Measurements from ENCODE around the gene ANG.
"Not testable (repeated sequence)": the region's sequence is repeated elsewhere in the genome, so short reads cannot be mapped to it uniquely, and the experiment has no call there.

The ANG gene

DNA sequence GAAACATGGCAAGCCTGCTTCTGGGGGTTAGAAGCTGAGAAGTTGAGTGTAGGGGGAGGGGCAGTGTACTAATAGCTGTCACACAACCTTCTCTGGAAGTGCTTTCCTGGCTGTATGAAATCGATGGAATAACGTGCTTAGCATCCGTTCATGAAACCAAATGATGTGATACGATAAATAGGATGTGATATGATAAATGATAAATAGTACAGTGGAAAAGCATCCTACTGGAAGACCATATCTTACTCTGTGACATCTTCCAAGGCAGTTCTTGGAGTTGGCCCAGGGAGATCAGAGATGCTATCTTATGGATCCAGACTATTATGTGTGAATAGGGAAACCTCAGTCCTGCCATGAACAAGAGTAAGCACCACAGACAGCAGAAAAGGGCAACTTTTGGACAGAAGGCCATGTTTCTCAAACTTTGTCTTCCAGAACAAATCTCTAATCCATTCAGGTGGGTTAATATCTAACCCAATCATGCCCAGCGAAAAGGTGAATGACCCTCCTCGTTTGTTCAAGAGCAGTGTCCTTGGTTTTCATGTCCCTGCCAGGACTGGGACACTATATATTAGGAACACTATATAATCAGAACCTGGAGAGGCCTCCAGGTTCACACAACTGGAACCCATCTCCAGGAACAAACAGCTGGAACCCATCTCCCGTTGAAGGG lies at the start of gene ANG:
Gene ANG (plus strand): TSS at position 598 of the 673 bp plus-strand sequence. CDS start 4,801 bp downstream, outside the sequence.
- ChIA-PET POLR2A (no interaction called here), CTCF (no interaction called here)
- no peak for DNase-seq (ENCODE audit: extremely low spot score)
- no peak for TF ChIP-seq FOXK2 (IDR thresholded peaks at IDR 0.05)
- no peak for TF ChIP-seq TARDBP (IDR thresholded peaks at IDR 0.05)
- no peak for TF ChIP-seq FOXM1 (IDR thresholded peaks at IDR 0.05; ENCODE audit: borderline replicate concordance)
- TF ChIP-seq NFRKB (IDR thresholded peaks at IDR 0.05), result no peak
- TF ChIP-seq L3MBTL2 (conservative IDR thresholded peaks at IDR 0.05), result no peak
- TF ChIP-seq HDGF (IDR thresholded peaks at IDR 0.05; ENCODE audit: borderline replicate concordance), result no peak
- no peak for TF ChIP-seq ARNT (IDR thresholded peaks at IDR 0.05)

DNA sequence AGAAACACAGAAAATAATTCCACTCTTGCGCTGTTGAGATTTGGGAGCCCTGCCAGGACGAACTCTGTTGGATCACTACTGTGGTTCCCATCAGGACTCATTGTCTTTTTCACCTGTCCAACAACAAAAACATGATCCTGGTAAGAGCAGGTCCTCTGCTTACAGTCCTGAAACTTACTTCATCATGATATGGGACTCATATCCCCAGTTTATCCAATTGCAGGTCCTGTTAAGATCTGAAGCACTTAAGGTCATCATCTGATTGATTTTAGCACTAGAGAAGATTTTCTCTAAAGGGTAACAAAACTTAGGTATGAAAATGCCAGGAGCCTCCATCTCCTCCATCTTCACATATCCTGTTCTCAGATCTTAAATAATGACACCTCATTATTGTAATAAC lies 47.0 kb upstream of the ANG start, which contains the start of gene OR6S1:
Gene OR6S1 (minus strand): TSS at position 101 of the 400 bp plus-strand sequence. CDS start 0 bp downstream, at position 101.
- POLR2A ChIA-PET, result interaction anchor here (2.1 kb wide), 1 partner anchor 10 kb away, joined by 9 read pairs; no protein-coding TSS in a partner anchor
- TF ChIP-seq ELF4 (IDR thresholded peaks at IDR 0.05) (no peak), L3MBTL2 (conservative IDR thresholded peaks at IDR 0.05) (no peak), TARDBP (IDR thresholded peaks at IDR 0.05) (no peak)
- CTCF ChIA-PET, result no interaction called here
- DNase-seq (ENCODE audit: extremely low spot score), result no peak

DNA sequence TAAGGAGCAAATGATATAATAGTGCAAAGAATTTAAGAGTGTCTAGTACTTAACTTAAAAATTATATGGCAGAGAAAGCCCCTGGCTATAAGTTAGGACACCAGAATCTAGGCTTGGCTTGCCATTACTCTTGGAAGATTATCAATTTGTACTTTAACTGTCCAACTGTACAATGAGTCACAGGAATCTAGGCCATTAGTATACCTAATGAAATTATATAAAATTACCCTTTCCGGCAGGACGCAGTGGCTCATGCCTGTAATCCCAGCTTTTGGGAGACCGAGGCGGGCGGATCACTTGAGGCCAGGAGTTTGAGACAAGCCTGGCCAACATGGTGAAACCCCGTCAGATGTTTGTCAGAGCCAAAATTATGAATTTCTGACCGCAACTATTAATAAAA lies 46.4 kb upstream of the ANG start:
- CTCF ChIA-PET, result no interaction called here
- POLR2A ChIA-PET, result interaction anchor here (0.8 to 2.1 kb wide), 2 partner anchors 11 kb away, joined by 3 to 9 read pairs; no protein-coding TSS in a partner anchor
- DNase-seq (ENCODE audit: extremely low spot score), result no peak
- no peak for TF ChIP-seq SUZ12 (IDR thresholded peaks at IDR 0.05)
- TF ChIP-seq BHLHE40 (IDR thresholded peaks at IDR 0.05; ENCODE audit: borderline replicate concordance), result no peak
- TF ChIP-seq FOXA1 (IDR thresholded peaks at IDR 0.05), result no peak
- no peak for TF ChIP-seq SP1 (IDR thresholded peaks at IDR 0.05)
- TF ChIP-seq ZNF384 (IDR thresholded peaks at IDR 0.05), result no peak
- no peak for TF ChIP-seq ELF4 (IDR thresholded peaks at IDR 0.05)
- TF ChIP-seq L3MBTL2 (conservative IDR thresholded peaks at IDR 0.05), result no peak

DNA sequence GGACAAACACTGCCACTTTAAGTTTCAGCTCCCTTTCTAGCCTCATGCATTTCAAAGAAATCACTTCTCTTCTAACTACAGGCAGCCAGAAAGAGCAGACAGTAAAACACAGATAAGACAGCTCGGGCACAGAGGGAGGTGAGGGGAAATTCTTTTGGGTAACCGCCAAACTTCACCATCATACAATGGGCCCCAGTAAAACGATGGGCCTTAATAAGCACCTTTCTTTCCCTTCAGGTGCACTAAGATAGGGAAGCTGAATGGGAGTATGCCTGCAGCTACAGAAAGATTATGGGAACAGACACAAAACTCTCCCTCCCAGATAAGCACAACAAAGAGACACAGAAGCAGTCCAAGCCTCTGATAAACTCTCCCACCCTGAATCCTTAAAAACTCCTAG lies 45.8 kb upstream of the ANG start:
- POLR2A ChIA-PET, result interaction anchor here (0.8 to 2.1 kb wide), 2 partner anchors 10 to 11 kb away, joined by 3 to 9 read pairs; no protein-coding TSS in a partner anchor
- CTCF ChIA-PET; DNase-seq (ENCODE audit: extremely low spot score): not testable (repeated sequence)

DNA sequence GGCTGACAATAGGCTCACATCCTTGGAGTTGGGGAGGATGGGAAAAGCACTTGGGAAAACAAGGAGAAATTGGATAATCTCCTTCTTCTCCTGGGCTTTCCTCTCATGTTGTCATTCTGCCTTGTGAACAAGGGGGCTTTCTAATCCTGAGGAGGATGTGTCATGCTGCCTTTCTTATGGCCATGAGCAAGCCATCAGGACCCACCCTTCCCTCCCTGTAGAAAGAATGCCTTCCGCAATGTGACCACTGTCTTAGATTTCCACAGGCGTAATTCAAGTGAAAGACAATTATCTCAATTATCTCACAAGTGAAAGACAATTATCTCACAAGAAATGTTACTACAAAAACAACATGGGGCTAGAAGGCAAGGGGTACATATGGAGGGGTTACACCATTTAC lies 44.0 kb upstream of the ANG start:
- ChIA-PET CTCF (no interaction called here), POLR2A (interaction anchor here (0.9 to 1.5 kb wide), 2 partner anchors 37 to 39 kb away, joined by 4 to 6 read pairs; no protein-coding TSS in a partner anchor)
- no peak for TF ChIP-seq ELF4 (IDR thresholded peaks at IDR 0.05)
- TF ChIP-seq, protein P1, sequence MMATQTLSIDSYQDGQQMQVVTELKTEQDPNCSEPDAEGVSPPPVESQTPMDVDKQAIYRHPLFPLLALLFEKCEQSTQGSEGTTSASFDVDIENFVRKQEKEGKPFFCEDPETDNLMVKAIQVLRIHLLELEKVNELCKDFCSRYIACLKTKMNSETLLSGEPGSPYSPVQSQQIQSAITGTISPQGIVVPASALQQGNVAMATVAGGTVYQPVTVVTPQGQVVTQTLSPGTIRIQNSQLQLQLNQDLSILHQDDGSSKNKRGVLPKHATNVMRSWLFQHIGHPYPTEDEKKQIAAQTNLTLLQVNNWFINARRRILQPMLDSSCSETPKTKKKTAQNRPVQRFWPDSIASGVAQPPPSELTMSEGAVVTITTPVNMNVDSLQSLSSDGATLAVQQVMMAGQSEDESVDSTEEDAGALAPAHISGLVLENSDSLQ (IDR thresholded peaks at IDR 0.05), result no peak
- no peak for TF ChIP-seq FOXK2 (IDR thresholded peaks at IDR 0.05)
- no peak for TF ChIP-seq ARNT (IDR thresholded peaks at IDR 0.05)
- TF ChIP-seq CTBP1 (IDR thresholded peaks at IDR 0.05; ENCODE audit: borderline replicate concordance), result no peak
- TF ChIP-seq SP1 (IDR thresholded peaks at IDR 0.05), result no peak
- TF ChIP-seq LEF1 (IDR thresholded peaks at IDR 0.05; ENCODE audit: borderline replicate concordance), result no peak
- no peak for TF ChIP-seq TARDBP (IDR thresholded peaks at IDR 0.05)
- no peak for TF ChIP-seq FOXA1 (IDR thresholded peaks at IDR 0.05)
- no peak for TF ChIP-seq NFRKB (IDR thresholded peaks at IDR 0.05)
- no peak for DNase-seq (ENCODE audit: extremely low spot score)

DNA sequence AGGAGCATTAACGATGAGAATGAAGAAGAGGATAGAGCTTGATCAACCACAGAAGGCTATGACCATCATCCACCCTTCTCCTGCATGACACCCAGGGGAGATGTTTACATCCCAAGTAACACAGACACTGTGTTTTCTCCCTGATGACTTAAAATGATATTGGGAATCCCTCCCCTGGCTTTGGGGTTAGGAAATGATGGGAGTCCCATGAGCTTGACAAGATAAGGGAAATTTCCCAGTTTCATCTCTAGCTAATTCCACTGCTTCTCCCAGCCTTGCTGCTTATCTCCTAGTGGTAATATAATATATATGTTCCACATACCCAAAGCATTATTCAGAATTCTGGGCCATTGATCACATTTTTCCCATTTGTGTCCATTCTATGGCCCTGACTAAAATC lies 43.1 kb upstream of the ANG start:
- TF ChIP-seq NFRKB (IDR thresholded peaks at IDR 0.05) (no peak), ARNT (IDR thresholded peaks at IDR 0.05) (no peak), SUZ12 (IDR thresholded peaks at IDR 0.05) (no peak), FOXK2 (IDR thresholded peaks at IDR 0.05) (no peak), TARDBP (IDR thresholded peaks at IDR 0.05) (no peak), BHLHE40 (IDR thresholded peaks at IDR 0.05; ENCODE audit: borderline replicate concordance) (no peak), FOXA1 (IDR thresholded peaks at IDR 0.05) (no peak), SP1 (IDR thresholded peaks at IDR 0.05) (no peak), CTBP1 (IDR thresholded peaks at IDR 0.05; ENCODE audit: borderline replicate concordance) (no peak), HDGF (IDR thresholded peaks at IDR 0.05; ENCODE audit: borderline replicate concordance) (no peak), LEF1 (IDR thresholded peaks at IDR 0.05; ENCODE audit: borderline replicate concordance) (no peak), FOXM1 (IDR thresholded peaks at IDR 0.05; ENCODE audit: borderline replicate concordance) (no peak), ELF4 (IDR thresholded peaks at IDR 0.05) (no peak), L3MBTL2 (conservative IDR thresholded peaks at IDR 0.05) (no peak), ZNF384 (IDR thresholded peaks at IDR 0.05) (no peak)
- TF ChIP-seq, protein P1 (IDR thresholded peaks at IDR 0.05), result no peak
- CTCF ChIA-PET, result no interaction called here
- no peak for DNase-seq (ENCODE audit: extremely low spot score)
- POLR2A ChIA-PET, result interaction anchor here (0.9 to 1.5 kb wide), 4 partner anchors 13 to 38 kb away, joined by 3 to 6 read pairs (median 4); no protein-coding TSS in a partner anchor

Measured in HEK293T (cell line).